ENCODE results near the gene ONECUT3.

Gene ONECUT3

GRCh38 chr19:1768918-1769644 lies 15.8 kb downstream of the ONECUT3 start:
- H3K36me3 ChIP-seq (ENCODE audit: control insufficient read depth in 2 of 2, insufficient read depth in 1 of 2, low read length in 2 of 2): no peaks in the 10 kb centered on the region
- no peaks in the 10 kb centered on the region for H3K9me3 ChIP-seq (ENCODE audit: control insufficient read depth, insufficient read depth, low read depth, low read length)
- H3K4me3 ChIP-seq (ENCODE audit: low read depth, low read length): no peak overlapping the region
- ChIA-PET CTCF (interaction anchor here (0.9 to 6.3 kb wide), 8 partner anchors 9 to 163 kb away, joined by 3 to 68 read pairs (median 6); no protein-coding TSS in a partner anchor), POLR2A (no interaction called here)
- no peak overlapping the region for H3K27ac ChIP-seq (ENCODE audit: extremely low read depth, low read depth, low read length)
- no peaks in the 10 kb centered on the region; the same call in 1 of the 2 replicates for H3K4me1 ChIP-seq (ENCODE audit: control insufficient read depth, insufficient read depth, low read length)
- TF ChIP-seq ZNF623 (tag by site-specific recombination; IDR thresholded peaks at IDR 0.05) (no peak), ZEB2 (tag by site-specific recombination; IDR thresholded peaks at IDR 0.05) (peak; percentile 50), ZBTB1 (tag by site-specific recombination; IDR thresholded peaks at IDR 0.05) (no peak), ZFHX2 (tag by site-specific recombination; conservative IDR thresholded peaks at IDR 0.05) (peak; percentile 93), ZBTB49 (tag by site-specific recombination; IDR thresholded peaks at IDR 0.05; ENCODE audit: low read depth) (no peak), ZNF600 (tag by site-specific recombination; IDR thresholded peaks at IDR 0.05) (peak; percentile 60), ZNF48 (tag by site-specific recombination; IDR thresholded peaks at IDR 0.05) (no peak), SP2 (tag by site-specific recombination; IDR thresholded peaks at IDR 0.05) (no peak), ZBTB20 (tag by site-specific recombination; IDR thresholded peaks at IDR 0.05) (no peak), ZFP41 (tag by site-specific recombination; IDR thresholded peaks at IDR 0.05; ENCODE audit: borderline replicate concordance) (no peak), ZNF248 (tag by site-specific recombination; IDR thresholded peaks at IDR 0.05) (peak; percentile 52; the same call in 1 of the 2 replicates), ZNF670 (tag by site-specific recombination; IDR thresholded peaks at IDR 0.05; ENCODE audit: low read depth) (no peak), ZNF292 (tag by site-specific recombination; IDR thresholded peaks at IDR 0.05; ENCODE audit: borderline replicate concordance, low read depth) (no peak), ZNF785 (tag by site-specific recombination; IDR thresholded peaks at IDR 0.05) (0 out of 2 replicates have a peak, but pooled peaks have one; percentile 25), ZNF398 (tag by site-specific recombination; IDR thresholded peaks at IDR 0.05) (0 out of 2 replicates have a peak, but pooled peaks have one; percentile 30), ZNF350 (tag by site-specific recombination; IDR thresholded peaks at IDR 0.05) (no peak), ZNF169 (tag by site-specific recombination; IDR thresholded peaks at IDR 0.05) (0 out of 2 replicates have a peak, but pooled peaks have one; percentile 16), ZNF391 (tag by site-specific recombination; IDR thresholded peaks at IDR 0.05; ENCODE audit: borderline replicate concordance, low read depth) (no peak), ZNF239 (tag by site-specific recombination; IDR thresholded peaks at IDR 0.05) (no peak), ZNF266 (tag by site-specific recombination; IDR thresholded peaks at IDR 0.05; ENCODE audit: low read depth) (0 out of 2 replicates have a peak, but pooled peaks have one; percentile 21), ZNF138 (tag by site-specific recombination; IDR thresholded peaks at IDR 0.05; ENCODE audit: borderline replicate concordance) (no peak), MZF1 (tag by site-specific recombination; IDR thresholded peaks at IDR 0.05; ENCODE audit: borderline replicate concordance) (no peak), ZNF23 (tag by site-specific recombination; IDR thresholded peaks at IDR 0.05; ENCODE audit: borderline replicate concordance) (0 out of 2 replicates have a peak, but pooled peaks have one; percentile 26), ZNF112 (tag by site-specific recombination; IDR thresholded peaks at IDR 0.05) (no peak), ZFP37 (tag by site-specific recombination; IDR thresholded peaks at IDR 0.05) (no peak), ZNF677 (tag by site-specific recombination; IDR thresholded peaks at IDR 0.05) (no peak), ZNF626 (tag by site-specific recombination; IDR thresholded peaks at IDR 0.05) (no peak), ZBTB7A (tag by site-specific recombination; IDR thresholded peaks at IDR 0.05; ENCODE audit: low read depth) (0 out of 2 replicates have a peak, but pooled peaks have one; percentile 21), ZNF175 (tag by site-specific recombination; IDR thresholded peaks at IDR 0.05) (no peak), ZBTB6 (tag by site-specific recombination; IDR thresholded peaks at IDR 0.05) (peak; percentile 97; the same call in 1 of the 2 replicates), ZNF560 (tag by site-specific recombination; IDR thresholded peaks at IDR 0.05; ENCODE audit: borderline replicate concordance) (peak; percentile 47), ZNF645 (tag by site-specific recombination; IDR thresholded peaks at IDR 0.05) (no peak), ZNF221 (tag by site-specific recombination; IDR thresholded peaks at IDR 0.05; ENCODE audit: borderline replicate concordance) (no peak)

Measured in HEK293 (cell line).